Kidney epithelial cell (primary cell): Measurements from ENCODE around the gene ETV6. TPM values are rescaled to one million over a fixed set of nuclear protein-coding genes. Genes with fewer than 3 reads are reported as not detected.

Source experiments
- DNase-seq: peaks from one replicate; pipeline ENCODE4 v3.0.0-alpha.2; 2010; ENCODE audit warnings: low read depth
- H3K27me3 ChIP-seq: 2 replicates; pipeline ENCODE4 v1.6.0; 2011; ENCODE audit warnings: low read length; ENCODE audit not compliant: control insufficient read depth, insufficient read depth
- H3K36me3 ChIP-seq: 2 replicates; pipeline ENCODE4 v1.5.1; 2011; ENCODE audit warnings: low read length; ENCODE audit not compliant: control insufficient read depth, insufficient read depth
- H3K4me3 ChIP-seq: 2 replicates; pipeline ENCODE4 v1.5.1; 2011; ENCODE audit warnings: low read depth, mild to moderate bottlenecking, control low read depth, low read length
- CTCF ChIP-seq: IDR thresholded peaks from 2 replicates; pipeline ENCODE4 v1.5.1; 2011; ENCODE audit warnings: mild to moderate bottlenecking, moderate library complexity, low read length, control low read depth, inconsistent platforms; ENCODE audit not compliant: insufficient read depth, poor library complexity, severe bottlenecking
- total RNA-seq: library from RNA; depleted of rRNA; stranded (reverse); fragments of >200 nt; gene quantifications from 2 replicates; pipeline ENCODE4 v1.2.3, GENCODE V29; 2015

The ETV6 gene
- total RNA-seq, 1 donor from 2014 or later: 17.6 TPM

GRCh38 chr12:11771356-11771755 is 121.9 kb downstream of the ETV6 start:
- DNase-seq: peak; percentile 58
- H3K36me3 ChIP-seq: peaks cover 4% of the 10 kb centered on the region
- no peak for TF ChIP-seq CTCF
- H3K27me3 ChIP-seq: no peaks in the 10 kb centered on the region
- H3K4me3 ChIP-seq: no peak overlapping the region

DNA sequence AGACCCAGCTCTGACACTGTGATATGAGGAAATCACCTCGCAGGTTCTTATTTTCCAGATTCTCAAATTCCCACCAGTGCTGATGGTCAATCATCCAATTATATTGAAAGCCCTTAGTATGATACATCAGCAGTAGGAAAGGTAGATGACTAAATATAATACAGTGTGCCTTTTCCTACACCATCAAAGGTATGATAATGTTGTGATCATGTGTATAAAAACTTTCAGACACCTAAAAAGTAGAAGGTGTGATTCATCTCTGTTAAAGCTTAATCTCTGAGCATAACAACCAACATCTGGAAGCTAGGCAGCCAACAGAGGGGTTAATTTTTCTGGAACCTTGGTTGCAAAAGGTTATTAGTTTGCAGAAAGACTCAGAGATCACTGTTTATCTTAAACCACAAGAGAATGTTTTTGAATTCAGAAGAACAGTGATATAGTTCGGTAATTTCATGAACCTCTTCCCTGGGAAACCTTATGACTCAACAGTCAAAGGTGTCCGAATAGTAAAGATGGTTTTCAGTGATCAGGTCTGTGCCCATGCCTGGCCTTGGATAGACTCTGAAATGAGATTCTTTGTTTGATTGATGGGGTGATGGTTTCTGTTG is 122.5 kb downstream of the ETV6 start:
- no peak for TF ChIP-seq CTCF
- peak; percentile 92 for DNase-seq
- Histone ChIP-seq H3K4me3 (no peak overlapping the region), H3K36me3 (peaks cover 4% of the 10 kb centered on the region), H3K27me3 (no peaks in the 10 kb centered on the region)

GRCh38 chr12:11773889-11774677 is 124.6 kb downstream of the ETV6 start:
- no peaks in the 10 kb centered on the region for H3K27me3 ChIP-seq
- DNase-seq: no peak
- no peak for TF ChIP-seq CTCF
- H3K36me3 ChIP-seq: peaks cover 4% of the 10 kb centered on the region
- no peak overlapping the region for H3K4me3 ChIP-seq

GRCh38 chr12:11774821-11775220 is 125.3 kb downstream of the ETV6 start:
- no peak for TF ChIP-seq CTCF
- no peak for DNase-seq

GRCh38 chr12:11776316-11776715 is 126.8 kb downstream of the ETV6 start:
- Histone ChIP-seq H3K4me3 (no peak overlapping the region), H3K27me3 (no peaks in the 10 kb centered on the region), H3K36me3 (peaks cover 4% of the 10 kb centered on the region)
- no peak for TF ChIP-seq CTCF
- DNase-seq: no peak

More at GRCh38 chr12:11774821-11775220, 125.3 kb downstream of the ETV6 start:
- Histone ChIP-seq H3K36me3 (peaks cover 4% of the 10 kb centered on the region), H3K4me3 (no peak overlapping the region), H3K27me3 (no peaks in the 10 kb centered on the region)
